Sigmoid colon (tissue), 7 donors: ENCODE results near the gene KIF23. TPM values are rescaled to one million over a fixed set of nuclear protein-coding genes. Genes with fewer than 3 reads are reported as not detected.

Source experiments
- DNase-seq: peaks from one replicate; pipeline ENCODE4 v3.0.0-alpha.2; 2019
- H3K27ac ChIP-seq, 4 donors: fragments of 200-600 bp; sonication (generic); one replicate each; pipeline ENCODE4 v1.5.1; 2016 to 2019; ENCODE audit warnings: mild to moderate bottlenecking in 1 of 4
- H3K27me3 ChIP-seq, 3 donors: fragments of 200-600 bp; sonication (generic); one replicate each; pipeline ENCODE4 v1.5.1; 2019; ENCODE audit warnings: mild to moderate bottlenecking in 1 of 3
- H3K36me3 ChIP-seq, 4 donors: fragments of 200-600 bp; sonication (generic); one replicate each; pipeline ENCODE4 v1.5.1; 2016 to 2019
- H3K4me1 ChIP-seq, 4 donors: fragments of 200-600 bp; sonication (generic); one replicate each; pipeline ENCODE4 v1.5.1; 2017 to 2019
- H3K4me3 ChIP-seq, 4 donors: fragments of 200-600 bp; sonication (generic); one replicate each; pipeline ENCODE4 v1.5.1; 2017 to 2019; ENCODE audit warnings: mild to moderate bottlenecking in 2 of 4, moderate library complexity in 1 of 4
- H3K9me3 ChIP-seq, 4 donors: fragments of 200-600 bp in 3 of 4; sonication (generic) in 3 of 4; one replicate each; pipeline versions ENCODE4 v1.5.1 to v1.6.1; 2013 to 2019
- EP300 ChIP-seq, 4 donors: sonication (generic); formaldehyde crosslinking; IDR thresholded peaks; one replicate each; pipeline ENCODE4 v1.6.1; 2017; ENCODE audit warnings: antibody characterized with exemption in 4 of 4
- POLR2A ChIP-seq, 2 donors: fragments of 450-650 bp; IDR thresholded peaks; one replicate each; pipeline ENCODE4 v1.6.1; 2016; ENCODE audit warnings: antibody characterized with exemption in 2 of 2, mild to moderate bottlenecking in 2 of 2, moderate library complexity in 2 of 2
- POLR2AphosphoS5 ChIP-seq, 4 donors: sonication (generic); formaldehyde crosslinking; IDR thresholded peaks; one replicate each; pipeline ENCODE4 v1.6.1; 2017; ENCODE audit warnings: antibody characterized with exemption in 4 of 4
- WGBS, 2 donors: extraction: QIAGEN DNeasy Blood & Tissue Kit; methylation state at CpG; one replicate each; pipeline ENCODE4 v1.1.7; 2013; 5-methylcytosine and 5-hydroxymethylcytosine counted together
- intact Hi-C: fragments of 100-400 bp; cut with DNase I; formaldehyde crosslinking; loops from one replicate; pipeline ENCODE4 v1.15.1; 2023
- polyA plus RNA-seq, 3 donors: library from polyadenylated mRNA; stranded (reverse); fragments of 200-250 nt; gene quantifications; one replicate each; pipeline ENCODE4 v1.2.3, GENCODE V29; 2013
- total RNA-seq, 4 donors: library from RNA; depleted of rRNA; stranded (reverse); fragments of >200 nt; gene quantifications; one replicate each; pipeline ENCODE4 v1.1.0, GENCODE V29; 2016
- TF ChIP-seq, protein P1 (sequence below), 4 experiments: fragments of 450-650 bp in 3 of 4; fragments of 200-600 bp in 1 of 4; IDR thresholded peaks; one replicate each; pipeline ENCODE4 v1.5.1; 2016 to 2019; ENCODE audit warnings: antibody characterized with exemption in 4 of 4, mild to moderate bottlenecking in 3 of 4, moderate library complexity in 2 of 4
- donor health status: healthy with polysubstance abuse.
- donor health status: Bipolar disorder and iron deficiency.
- donor health status: healthy.

KIF23 gene
- total and polyA plus RNA-seq, 7 donors = 0.16 to 10.8 (median 2.1) TPM

DNA sequence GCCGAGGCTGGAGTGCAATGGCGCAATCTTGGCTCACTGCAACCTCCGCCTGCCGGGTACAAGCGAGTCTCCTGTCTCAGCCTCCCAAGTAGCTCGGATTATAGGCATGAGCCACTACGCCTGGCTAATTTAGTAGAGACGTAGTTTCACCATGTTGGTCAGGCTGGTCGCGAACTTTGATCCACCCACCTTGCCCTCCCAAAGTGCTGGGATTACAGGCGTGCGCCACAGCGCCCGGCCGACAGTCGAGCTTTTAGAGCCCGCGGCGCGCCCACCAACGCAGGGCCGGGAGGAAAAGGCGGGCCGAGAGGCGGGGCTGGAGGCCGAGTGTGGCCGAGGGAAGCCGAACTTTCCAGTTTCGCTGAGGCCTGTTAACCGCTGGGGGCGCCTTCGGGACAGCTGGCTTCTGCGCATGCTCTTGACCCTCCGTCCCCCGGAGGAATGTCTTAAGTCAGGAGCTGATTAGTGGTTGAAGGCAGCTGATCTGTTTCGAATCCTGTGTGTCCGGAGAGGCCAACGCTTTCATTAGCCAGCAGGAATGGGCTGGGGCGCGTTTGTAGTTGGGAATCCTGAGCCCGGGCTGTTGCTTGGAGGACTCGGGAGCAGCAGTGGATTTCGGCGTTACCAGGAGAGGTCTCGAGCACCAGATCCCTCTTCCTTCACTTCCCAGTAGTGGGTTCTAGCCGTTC is 48.5 kb downstream of the KIF23 start:
- Histone ChIP-seq H3K27me3 (no peaks in the 10 kb centered on the region), H3K4me3 (peak overlapping the region; percentile 41 to 57 (median 54)), H3K4me1 (peaks cover 0 to 56% (median 25%) of the 10 kb centered on the region in 4 donors), H3K9me3 (no peaks in the 10 kb centered on the region), H3K36me3 (peaks cover 0 to 3% (median 0%) of the 10 kb centered on the region in 4 donors), H3K27ac (peak overlapping the region; percentile 92 to 95 (median 94))
- intact Hi-C loops = loop anchor here (1.0 to 2.0 kb wide), 2 partner anchors 9 to 48 kb away; partner anchors contain the start of gene KIF23
- 1 to 5% methylated on average over 46 of the region's 46 CpGs for WGBS, 2 donors
- peak; percentile 98 for DNase-seq
- peak; percentile 73 to 98 (median 90) for TF ChIP-seq POLR2AphosphoS5 (IDR thresholded peaks at IDR 0.05)
- TF ChIP-seq EP300 (IDR thresholded peaks at IDR 0.05) = peak in 1 of 4 donors; percentile 72
- TF ChIP-seq, protein P1, sequence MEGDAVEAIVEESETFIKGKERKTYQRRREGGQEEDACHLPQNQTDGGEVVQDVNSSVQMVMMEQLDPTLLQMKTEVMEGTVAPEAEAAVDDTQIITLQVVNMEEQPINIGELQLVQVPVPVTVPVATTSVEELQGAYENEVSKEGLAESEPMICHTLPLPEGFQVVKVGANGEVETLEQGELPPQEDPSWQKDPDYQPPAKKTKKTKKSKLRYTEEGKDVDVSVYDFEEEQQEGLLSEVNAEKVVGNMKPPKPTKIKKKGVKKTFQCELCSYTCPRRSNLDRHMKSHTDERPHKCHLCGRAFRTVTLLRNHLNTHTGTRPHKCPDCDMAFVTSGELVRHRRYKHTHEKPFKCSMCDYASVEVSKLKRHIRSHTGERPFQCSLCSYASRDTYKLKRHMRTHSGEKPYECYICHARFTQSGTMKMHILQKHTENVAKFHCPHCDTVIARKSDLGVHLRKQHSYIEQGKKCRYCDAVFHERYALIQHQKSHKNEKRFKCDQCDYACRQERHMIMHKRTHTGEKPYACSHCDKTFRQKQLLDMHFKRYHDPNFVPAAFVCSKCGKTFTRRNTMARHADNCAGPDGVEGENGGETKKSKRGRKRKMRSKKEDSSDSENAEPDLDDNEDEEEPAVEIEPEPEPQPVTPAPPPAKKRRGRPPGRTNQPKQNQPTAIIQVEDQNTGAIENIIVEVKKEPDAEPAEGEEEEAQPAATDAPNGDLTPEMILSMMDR (IDR thresholded peaks at IDR 0.05) = peak; percentile 84 to 92 (median 88)
- TF ChIP-seq POLR2A (IDR thresholded peaks at IDR 0.05) = peak; percentile 77 to 83

DNA sequence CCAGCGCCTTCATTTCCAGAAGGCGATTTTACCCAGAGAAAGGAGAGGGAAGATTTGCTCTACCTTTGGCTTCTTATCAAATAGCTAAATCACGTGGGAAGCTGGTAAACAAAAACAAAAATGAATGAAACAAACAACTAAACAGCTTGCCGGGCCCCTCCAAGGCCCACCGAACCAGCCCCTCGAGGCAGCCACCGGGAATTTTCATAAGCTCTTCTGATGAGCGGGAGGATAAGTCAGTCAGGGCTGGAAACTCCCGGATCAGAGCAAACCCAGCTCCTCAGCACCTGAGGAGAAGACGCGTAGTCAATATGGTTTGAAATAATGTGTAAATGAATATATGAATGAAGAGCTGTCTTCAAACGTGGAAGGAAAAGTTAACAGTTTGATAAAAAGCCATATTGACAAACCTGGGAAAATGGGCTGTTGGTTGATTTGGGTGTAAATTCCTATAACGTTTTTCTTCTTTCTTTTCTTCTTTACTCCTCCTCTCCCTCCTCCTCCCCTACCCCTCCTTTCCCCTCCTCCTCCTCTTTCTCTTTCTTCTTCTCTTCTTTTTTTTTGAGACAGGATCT is 49.1 kb downstream of the KIF23 start:
- intact Hi-C loops = loop anchor here (2.0 kb wide), 1 partner anchor 48 kb away; the partner anchor contains the start of gene KIF23
- DNase-seq = no peak
- TF ChIP-seq POLR2A (IDR thresholded peaks at IDR 0.05) = peak in 1 of 2 donors; percentile 5
- TF ChIP-seq, protein P1 (IDR thresholded peaks at IDR 0.05) = no peak
- Histone ChIP-seq H3K4me3 (peak overlapping the region; percentile 41 to 57 (median 54)), H3K36me3 (no peaks in the 10 kb centered on the region), H3K27me3 (no peaks in the 10 kb centered on the region), H3K27ac (peak overlapping the region; percentile 92 to 95 (median 94)), H3K9me3 (no peaks in the 10 kb centered on the region), H3K4me1 (peaks cover 0 to 56% (median 25%) of the 10 kb centered on the region in 4 donors)
- 14 to 25% methylated on average over 13 of the region's 13 CpGs for WGBS, 2 donors

DNA sequence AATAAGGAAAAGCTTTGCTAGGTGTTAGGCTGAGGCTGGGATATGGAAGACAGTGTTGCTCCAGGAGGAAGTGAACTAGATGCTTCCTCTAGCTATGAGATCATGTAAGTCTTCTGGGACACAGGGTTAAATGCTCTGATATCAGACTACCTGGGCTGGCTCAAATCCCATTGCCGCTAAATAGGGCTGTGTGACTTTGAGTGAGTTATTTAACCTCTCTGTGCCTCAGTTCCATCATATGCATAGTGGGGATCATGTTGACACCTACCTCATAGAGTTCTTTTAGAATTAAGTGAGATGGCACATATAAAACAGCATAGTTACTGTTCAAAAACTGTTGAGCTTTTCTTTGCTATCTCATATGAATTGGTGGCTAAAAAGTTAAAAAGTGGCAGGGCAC is 51.1 kb downstream of the KIF23 start:
- Histone ChIP-seq H3K4me1 (peaks cover 0 to 43% (median 25%) of the 10 kb centered on the region in 4 donors), H3K27ac (peak overlapping the region in 1 of 4 donors; percentile 26), H3K4me3 (no peak overlapping the region), H3K9me3 (no peaks in the 10 kb centered on the region), H3K27me3 (no peaks in the 10 kb centered on the region), H3K36me3 (no peaks in the 10 kb centered on the region)
- TF ChIP-seq, protein P1 (IDR thresholded peaks at IDR 0.05) = no peak
- TF ChIP-seq POLR2AphosphoS5 (IDR thresholded peaks at IDR 0.05) = no peak
- no peak for TF ChIP-seq POLR2A (IDR thresholded peaks at IDR 0.05)
- TF ChIP-seq EP300 (IDR thresholded peaks at IDR 0.05) = no peak
- intact Hi-C loops = no loop called here
- DNase-seq = no peak
- 93 to 96% methylated on average over 1 of the region's 1 CpG for WGBS, 2 donors

DNA sequence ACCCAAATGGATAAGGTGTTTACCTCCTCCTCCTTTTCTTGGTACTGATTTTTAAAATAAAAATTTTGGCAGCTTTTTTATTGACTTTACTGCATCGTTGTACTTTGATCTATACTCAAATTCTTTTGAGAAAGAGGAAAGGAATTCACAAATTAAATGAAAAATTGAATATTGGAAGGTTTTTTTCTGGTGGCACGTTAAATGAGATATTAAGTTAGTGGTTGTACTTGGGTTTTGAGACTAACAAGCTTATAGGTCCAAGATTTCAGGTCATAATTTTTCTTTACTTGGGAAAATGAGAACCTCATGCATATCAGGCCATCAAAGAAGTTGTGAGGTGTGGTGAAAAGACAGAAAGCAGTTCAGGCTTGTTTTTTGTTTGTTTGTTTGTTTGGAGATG is 52.6 kb downstream of the KIF23 start:
- H3K9me3 ChIP-seq = no peaks in the 10 kb centered on the region
- intact Hi-C loops = no loop called here
- peak overlapping the region in 1 of 4 donors; percentile 26 for H3K27ac ChIP-seq
- TF ChIP-seq POLR2AphosphoS5 (IDR thresholded peaks at IDR 0.05) (no peak), EP300 (IDR thresholded peaks at IDR 0.05) (no peak), POLR2A (IDR thresholded peaks at IDR 0.05) (no peak)
- TF ChIP-seq, protein P1 (IDR thresholded peaks at IDR 0.05) = no peak
- H3K27me3 ChIP-seq = no peaks in the 10 kb centered on the region
- WGBS, 2 donors = 40 to 77% methylated on average over 2 of the region's 2 CpGs
- H3K4me1 ChIP-seq = peaks cover 0 to 28% (median 19%) of the 10 kb centered on the region in 4 donors
- DNase-seq = no peak
- no peaks in the 10 kb centered on the region for H3K36me3 ChIP-seq
- H3K4me3 ChIP-seq = no peak overlapping the region
